H9 (cell line): ENCODE results near the gene RAB22A. TPM values are rescaled to one million over a fixed set of nuclear protein-coding genes. Genes with fewer than 3 reads are reported as not detected.

Experiments
- DNase-seq: peaks from one replicate; pipeline ENCODE4 v3.0.0-alpha.2; 2017
- H2AFZ ChIP-seq: one replicate; pipeline ENCODE4 v1.6.1; 2013; ENCODE audit warnings: mild to moderate bottlenecking, low read length, control low read depth, moderate library complexity
- H2AK5ac ChIP-seq: 2 replicates; pipeline ENCODE4 v1.6.1; 2013; ENCODE audit warnings: low read length, control low read depth, mixed read lengths; ENCODE audit not compliant: insufficient read length
- H2BK120ac ChIP-seq: one replicate; pipeline ENCODE4 v1.6.1; 2013; ENCODE audit warnings: low read depth, mild to moderate bottlenecking, low read length, control low read depth, inconsistent platforms; ENCODE audit not compliant: poor library complexity, severe bottlenecking
- H2BK12ac ChIP-seq: 2 replicates; pipeline ENCODE4 v1.6.1; 2013; ENCODE audit warnings: low read length, control low read depth, mixed read lengths, low read depth; ENCODE audit not compliant: insufficient read length
- H2BK15ac ChIP-seq: 2 replicates; pipeline ENCODE4 v1.6.1; 2013; ENCODE audit warnings: low read depth, low read length, control low read depth
- H2BK20ac ChIP-seq: one replicate; pipeline ENCODE4 v1.6.1; 2013; ENCODE audit warnings: low read depth, mild to moderate bottlenecking, low read length, control low read depth, inconsistent platforms; ENCODE audit not compliant: poor library complexity, severe bottlenecking
- H2BK5ac ChIP-seq: 2 replicates; pipeline ENCODE4 v1.6.1; 2013; ENCODE audit warnings: low read length, control low read depth, mixed read lengths; ENCODE audit not compliant: insufficient read length
- H3K14ac ChIP-seq: 2 replicates; pipeline ENCODE4 v1.6.1; 2013; ENCODE audit warnings: low read length, control low read depth; ENCODE audit not compliant: insufficient read depth
- H3K18ac ChIP-seq: 2 replicates; pipeline ENCODE4 v1.6.1; 2013; ENCODE audit warnings: low read depth, mild to moderate bottlenecking, mixed read lengths, low read length, control low read depth; ENCODE audit not compliant: insufficient read length
- H3K23ac ChIP-seq: 2 replicates; pipeline ENCODE4 v1.6.1; 2013; ENCODE audit warnings: low read length, control low read depth, mixed read lengths, low read depth; ENCODE audit not compliant: insufficient read length
- H3K23me2 ChIP-seq: 2 replicates; pipeline ENCODE4 v1.6.1; 2013; ENCODE audit warnings: low read depth, mild to moderate bottlenecking, mixed read lengths, low read length, control low read depth; ENCODE audit not compliant: insufficient read length, poor library complexity, severe bottlenecking
- H3K27ac ChIP-seq: 2 replicates; pipeline ENCODE4 v1.5.1; 2013; ENCODE audit warnings: low read length, control low read depth, mixed read lengths, low read depth; ENCODE audit not compliant: insufficient read length
- H3K27me3 ChIP-seq: 2 replicates; pipeline ENCODE4 v1.6.1; 2013; ENCODE audit warnings: low read length, control low read depth, inconsistent platforms; ENCODE audit not compliant: insufficient read depth
- H3K4ac ChIP-seq: 2 replicates; pipeline ENCODE4 v1.6.1; 2013; ENCODE audit warnings: low read depth, mild to moderate bottlenecking, control low read depth, inconsistent platforms, low read length, moderate library complexity
- H3K4me1 ChIP-seq: 2 replicates; pipeline ENCODE4 v1.6.1; 2013; ENCODE audit warnings: low read length, control low read depth, inconsistent platforms; ENCODE audit not compliant: insufficient read depth
- H3K4me2 ChIP-seq: 2 replicates; pipeline ENCODE4 v1.6.1; 2013; ENCODE audit warnings: low read length, control low read depth, mixed read lengths; ENCODE audit not compliant: insufficient read length, insufficient read depth
- H3K56ac ChIP-seq: 2 replicates; pipeline ENCODE4 v1.6.1; 2013; ENCODE audit warnings: low read depth, mild to moderate bottlenecking, mixed read lengths, low read length, control low read depth; ENCODE audit not compliant: insufficient read length
- H3K79me1 ChIP-seq: 2 replicates; pipeline ENCODE4 v1.6.1; 2013; ENCODE audit warnings: low read depth, mild to moderate bottlenecking, moderate library complexity, low read length, control low read depth, inconsistent platforms; ENCODE audit not compliant: insufficient read depth, poor library complexity, severe bottlenecking
- H3K79me2 ChIP-seq: 2 replicates; pipeline ENCODE4 v1.6.1; 2013; ENCODE audit warnings: low read length, control low read depth, inconsistent platforms; ENCODE audit not compliant: insufficient read depth
- H3K9ac ChIP-seq: 2 replicates; pipeline ENCODE4 v1.6.1; 2013; ENCODE audit warnings: low read length, control low read depth, mixed read lengths; ENCODE audit not compliant: insufficient read length; ENCODE audit errors: extremely low read depth
- H3K9me3 ChIP-seq: one replicate; pipeline ENCODE4 v1.6.1; 2013; ENCODE audit warnings: low read depth, low read length, inconsistent platforms; ENCODE audit not compliant: control insufficient read depth
- H3T11ph ChIP-seq: one replicate; pipeline ENCODE4 v1.6.1; 2013; ENCODE audit warnings: mild to moderate bottlenecking, low read length, control low read depth, inconsistent platforms
- H4K20me1 ChIP-seq: one replicate; pipeline ENCODE4 v1.6.1; 2013; ENCODE audit not compliant: control insufficient read depth, insufficient read length, insufficient read depth
- H4K5ac ChIP-seq: 2 replicates; pipeline ENCODE4 v1.6.1; 2013; ENCODE audit warnings: low read depth, mild to moderate bottlenecking, mixed read lengths, low read length, control low read depth; ENCODE audit not compliant: insufficient read length
- H4K8ac ChIP-seq: replicated peaks from 2 replicates; pipeline ENCODE4 v1.6.1; 2013; ENCODE audit warnings: low read length, control low read depth, mixed read lengths, low read depth; ENCODE audit not compliant: insufficient read length
- H4K91ac ChIP-seq: 2 replicates; pipeline ENCODE4 v1.6.1; 2013; ENCODE audit warnings: low read depth, mild to moderate bottlenecking, moderate library complexity, mixed read lengths, low read length, control low read depth; ENCODE audit not compliant: insufficient read length
- H3K27ac Mint-ChIP-seq, 3 experiments: 2 replicates in 2 of 3; 3 replicates in 1 of 3; pipeline ENCODE4 v1.8.0; 2020 to 2021; ENCODE audit warnings: mixed read lengths in 3 of 3, mild to moderate bottlenecking in 1 of 3, moderate library complexity in 1 of 3
- H3K27me3 Mint-ChIP-seq: 2 replicates; pipeline ENCODE4 v1.8.0; 2021; ENCODE audit warnings: low read depth, mild to moderate bottlenecking, moderate library complexity, mixed read lengths
- H3K36me3 Mint-ChIP-seq, 3 experiments: 2 replicates in 2 of 3; 3 replicates in 1 of 3; pipeline ENCODE4 v1.8.0; 2020 to 2021; ENCODE audit warnings: low read depth in 3 of 3, mixed read lengths in 3 of 3; ENCODE audit not compliant: insufficient read depth in 1 of 3
- H3K4me1 Mint-ChIP-seq, 2 experiments: 2 replicates each; pipeline ENCODE4 v1.8.0; 2020; ENCODE audit warnings: mixed read lengths in 2 of 2
- H3K4me3 Mint-ChIP-seq, 2 experiments: 2 replicates in 1 of 2; 3 replicates in 1 of 2; pipeline ENCODE4 v1.8.0; 2020 to 2021; ENCODE audit warnings: mild to moderate bottlenecking in 2 of 2, mixed read lengths in 2 of 2, moderate library complexity in 1 of 2
- H3K9me3 Mint-ChIP-seq, 2 experiments: 2 replicates in 1 of 2; 3 replicates in 1 of 2; pipeline ENCODE4 v1.8.0; 2020; ENCODE audit warnings: mild to moderate bottlenecking in 2 of 2, mixed read lengths in 2 of 2, moderate library complexity in 1 of 2
- CTCF ChIP-seq: fragments of 200-600 bp; sonication (generic); conservative IDR thresholded peaks from 3 replicates; pipeline ENCODE4 v1.8.0; 2021; ENCODE audit warnings: antibody characterized with exemption, mild to moderate bottlenecking
- WGBS: extraction: QIAGEN DNeasy Blood & Tissue Kit; methylation state at CpG from one replicate; pipeline ENCODE4 v1.1.7; 2013; ENCODE audit warnings: missing lambda C conversion rate, low lambda C conversion rate, mixed read lengths; ENCODE audit not compliant: insufficient read length; ENCODE audit errors: extremely low coverage; 5-methylcytosine and 5-hydroxymethylcytosine counted together
- total RNA-seq: library from RNA; stranded (reverse); gene quantifications from 2 replicates; pipeline ENCODE4 v1.2.1, GENCODE V29; 2021

Gene RAB22A
- total RNA-seq, 1 experiment from 2014 or later, result 6.3 TPM

- Histone ChIP-seq H3K4ac (no peak overlapping the region), H3K23ac (no peak overlapping the region), H3K23me2 (no peaks in the 10 kb centered on the region), H2AK5ac (no peak overlapping the region), H3K9ac (no peak overlapping the region), H3K4me2 (no peak overlapping the region), H2BK120ac (no peak overlapping the region), H2BK20ac (no peak overlapping the region), H3K79me2 (no peaks in the 10 kb centered on the region), H4K91ac (no peak overlapping the region), H4K20me1 (no peaks in the 10 kb centered on the region), H4K8ac (no peak overlapping the region), H3K4me1 (no peaks in the 10 kb centered on the region), H2AFZ (no peak overlapping the region), H4K5ac (no peak overlapping the region), H3K79me1 (no peaks in the 10 kb centered on the region), H3K56ac (no peak overlapping the region), H3K27ac (no peak overlapping the region), H3T11ph (no peak overlapping the region), H2BK5ac (no peak overlapping the region), H3K18ac (no peak overlapping the region), H3K14ac (no peak overlapping the region), H3K9me3 (no peaks in the 10 kb centered on the region), H2BK12ac (no peak overlapping the region), H3K27me3 (no peaks in the 10 kb centered on the region), H2BK15ac (no peak overlapping the region)
- Mint-ChIP-seq H3K4me3 (no peak overlapping the region), H3K27ac (peak overlapping the region; percentile 2 to 73 (median 4); a peak in 3 of 7 replicates), H3K27me3 (no peaks in the 10 kb centered on the region), H3K4me1 (peaks cover 0 to 7% of the 10 kb centered on the region in 2 experiments; a peak in 3 of 4 replicates), H3K9me3 (peaks cover 3 to 6% of the 10 kb centered on the region in 2 experiments; a peak in 2 of 5 replicates), H3K36me3 (peaks cover 0 to 17% (median 0%) of the 10 kb centered on the region in 3 experiments; a peak in 3 of 7 replicates)
- TF ChIP-seq CTCF, result no peak
- no peak for DNase-seq
- WGBS, result no CpG with 5 or more reads among the region's 4 CpGs
Measured at GRCh38 chr20:58277578-58278472, 31.7 kb upstream of the RAB22A start.
